ENCODE data around the gene GLRX2.

DNA sequence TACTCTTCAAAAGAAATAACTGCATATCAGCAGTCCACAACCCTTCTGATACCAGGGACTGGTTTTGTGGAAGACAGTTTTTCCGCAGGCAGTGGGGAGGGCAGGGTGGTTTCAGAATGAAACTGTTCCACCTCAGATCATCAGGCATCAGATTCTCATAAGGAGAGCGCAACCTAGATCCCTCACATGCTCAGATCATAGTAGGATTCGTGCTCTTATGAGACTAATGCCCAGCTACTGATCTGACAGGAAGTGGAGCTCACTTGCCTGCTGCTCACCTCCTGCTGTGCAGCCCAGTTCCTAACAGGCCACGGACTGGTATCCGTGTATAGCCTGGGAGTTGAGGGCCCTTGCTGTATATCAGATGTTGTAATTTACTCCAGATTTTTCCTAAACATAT lies 34.3 kb downstream of the GLRX2 start:
- TF ChIP-seq POLR2A (IDR thresholded peaks at IDR 0.05): no peak
- TF ChIP-seq, protein P1, sequence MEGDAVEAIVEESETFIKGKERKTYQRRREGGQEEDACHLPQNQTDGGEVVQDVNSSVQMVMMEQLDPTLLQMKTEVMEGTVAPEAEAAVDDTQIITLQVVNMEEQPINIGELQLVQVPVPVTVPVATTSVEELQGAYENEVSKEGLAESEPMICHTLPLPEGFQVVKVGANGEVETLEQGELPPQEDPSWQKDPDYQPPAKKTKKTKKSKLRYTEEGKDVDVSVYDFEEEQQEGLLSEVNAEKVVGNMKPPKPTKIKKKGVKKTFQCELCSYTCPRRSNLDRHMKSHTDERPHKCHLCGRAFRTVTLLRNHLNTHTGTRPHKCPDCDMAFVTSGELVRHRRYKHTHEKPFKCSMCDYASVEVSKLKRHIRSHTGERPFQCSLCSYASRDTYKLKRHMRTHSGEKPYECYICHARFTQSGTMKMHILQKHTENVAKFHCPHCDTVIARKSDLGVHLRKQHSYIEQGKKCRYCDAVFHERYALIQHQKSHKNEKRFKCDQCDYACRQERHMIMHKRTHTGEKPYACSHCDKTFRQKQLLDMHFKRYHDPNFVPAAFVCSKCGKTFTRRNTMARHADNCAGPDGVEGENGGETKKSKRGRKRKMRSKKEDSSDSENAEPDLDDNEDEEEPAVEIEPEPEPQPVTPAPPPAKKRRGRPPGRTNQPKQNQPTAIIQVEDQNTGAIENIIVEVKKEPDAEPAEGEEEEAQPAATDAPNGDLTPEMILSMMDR (IDR thresholded peaks at IDR 0.05): no peak
